Measurements from ENCODE around the gene BCL7B.
"Not testable (repeated sequence)": the region's sequence is repeated elsewhere in the genome, so short reads cannot be mapped to it uniquely, and the experiment has no call there.

BCL7B gene

GRCh38 chr7:73512018-73512780, 45.3 kb downstream of the BCL7B start:
- no peak overlapping the region for H3K9ac ChIP-seq (ENCODE audit: low read depth, low read length)
- no peaks in the 10 kb centered on the region for H3K9me3 ChIP-seq (ENCODE audit: control insufficient read depth, insufficient read depth, low read length)
- H3K36me3 ChIP-seq (ENCODE audit: insufficient read depth, low read length): peaks cover 20% of the 10 kb centered on the region
- no peaks in the 10 kb centered on the region for H3K4me1 ChIP-seq (ENCODE audit: insufficient read depth, low read length)

- no peaks in the 10 kb centered on the region for H3K4me1 ChIP-seq (ENCODE audit: insufficient read depth, low read length)
- peaks cover 31% of the 10 kb centered on the region for H3K36me3 ChIP-seq (ENCODE audit: insufficient read depth, low read length)
- no peaks in the 10 kb centered on the region for H3K9me3 ChIP-seq (ENCODE audit: control insufficient read depth, insufficient read depth, low read length)
- H3K9ac ChIP-seq (ENCODE audit: low read depth, low read length): no peak overlapping the region
Measured at GRCh38 chr7:73509463-73509862, 48.0 kb downstream of the BCL7B start.

DNA sequence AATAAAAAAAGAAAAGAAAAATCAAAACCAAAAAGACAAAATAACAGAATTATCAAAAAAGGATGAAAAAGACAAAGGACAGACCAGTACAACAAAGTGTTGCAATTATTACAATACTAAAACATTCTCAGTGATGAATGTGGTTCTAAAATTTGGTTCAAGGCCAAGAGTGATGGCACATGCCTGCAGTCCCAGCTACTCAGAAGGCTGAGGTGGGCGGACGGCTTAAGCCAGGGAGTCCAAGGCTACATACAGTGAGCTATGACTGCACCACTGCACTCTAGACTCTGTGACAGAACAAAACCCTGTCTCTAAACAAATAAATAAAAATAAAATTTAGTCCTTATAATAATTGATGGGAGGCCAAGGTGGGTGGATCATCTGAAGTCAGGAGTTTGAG, 49.9 kb downstream of the BCL7B start:
- Histone ChIP-seq H3K4me1 (ENCODE audit: insufficient read depth, low read length) (no peaks in the 10 kb centered on the region), H3K36me3 (ENCODE audit: insufficient read depth, low read length) (peaks cover 40% of the 10 kb centered on the region), H3K9me3 (ENCODE audit: control insufficient read depth, insufficient read depth, low read length) (no peaks in the 10 kb centered on the region), H3K9ac (ENCODE audit: low read depth, low read length) (no peak overlapping the region)

- Histone ChIP-seq H3K9me3 (ENCODE audit: control insufficient read depth, insufficient read depth, low read length) (no peaks in the 10 kb centered on the region), H3K9ac (ENCODE audit: low read depth, low read length) (no peak overlapping the region), H3K36me3 (ENCODE audit: insufficient read depth, low read length) (peaks cover 37% of the 10 kb centered on the region), H3K4me1 (ENCODE audit: insufficient read depth, low read length) (no peaks in the 10 kb centered on the region)
Measured at GRCh38 chr7:73504920-73505319, 52.6 kb downstream of the BCL7B start.

- Histone ChIP-seq H3K9ac (ENCODE audit: low read depth, low read length) (no peak overlapping the region), H3K4me1 (ENCODE audit: insufficient read depth, low read length) (no peaks in the 10 kb centered on the region), H3K36me3 (ENCODE audit: insufficient read depth, low read length) (peaks cover 42% of the 10 kb centered on the region), H3K9me3 (ENCODE audit: control insufficient read depth, insufficient read depth, low read length) (no peaks in the 10 kb centered on the region)
Measured at GRCh38 chr7:73504017-73504416, 53.5 kb downstream of the BCL7B start.

DNA sequence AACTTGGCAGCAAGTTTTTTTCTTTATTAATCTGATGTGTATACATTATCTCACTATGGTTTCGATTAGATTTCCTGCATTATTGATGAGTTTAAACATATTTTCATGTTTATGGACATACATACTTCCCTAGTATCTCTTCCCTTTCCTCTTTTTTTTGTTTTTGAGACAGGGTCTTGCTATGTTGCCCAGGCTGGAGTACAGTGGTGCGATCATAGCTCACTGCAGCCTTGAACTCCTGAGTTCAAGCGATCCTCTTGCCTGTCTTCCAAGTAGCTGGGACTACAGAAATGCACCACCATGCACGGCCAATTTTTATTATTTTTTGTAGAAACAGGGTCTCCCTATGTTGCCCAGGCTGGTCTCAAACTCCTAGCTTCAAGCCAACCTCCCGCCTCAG, 54.3 kb downstream of the BCL7B start:
- H3K36me3 ChIP-seq (ENCODE audit: insufficient read depth, low read length): peaks cover 41% of the 10 kb centered on the region
- no peaks in the 10 kb centered on the region for H3K4me1 ChIP-seq (ENCODE audit: insufficient read depth, low read length)

GRCh38 chr7:73496626-73497025, 60.9 kb downstream of the BCL7B start:
- Histone ChIP-seq H3K9me3 (ENCODE audit: control insufficient read depth, insufficient read depth, low read length) (no peaks in the 10 kb centered on the region), H3K4me1 (ENCODE audit: insufficient read depth, low read length) (no peaks in the 10 kb centered on the region), H3K9ac (ENCODE audit: low read depth, low read length) (no peak overlapping the region), H3K36me3 (ENCODE audit: insufficient read depth, low read length) (peaks cover 49% of the 10 kb centered on the region)

More for the DNA sequence above, 54.3 kb downstream of the BCL7B start:
- no peak overlapping the region for H3K9ac ChIP-seq (ENCODE audit: low read depth, low read length)
- H3K9me3 ChIP-seq (ENCODE audit: control insufficient read depth, insufficient read depth, low read length): no peaks in the 10 kb centered on the region

DNA sequence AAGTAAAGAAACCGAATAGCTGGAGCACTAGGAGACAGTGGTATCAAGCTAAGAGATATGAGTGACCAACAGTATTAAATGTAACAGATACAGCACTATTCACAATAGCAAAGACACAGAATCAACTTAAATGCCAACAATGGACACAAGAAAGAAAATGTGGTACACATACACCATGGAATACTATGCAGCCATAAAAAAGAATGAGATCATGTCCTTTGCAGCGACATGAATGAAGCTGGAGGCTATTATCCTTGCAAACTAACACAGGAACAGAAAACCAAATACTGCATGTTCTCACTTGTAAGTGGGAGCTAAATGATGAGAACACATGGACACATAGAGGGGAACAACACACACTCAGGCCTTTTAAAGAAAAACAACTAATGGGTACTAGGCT, 62.0 kb downstream of the BCL7B start:
- not testable (repeated sequence) for H3K4me1 ChIP-seq (ENCODE audit: insufficient read depth, low read length); H3K9me3 ChIP-seq (ENCODE audit: control insufficient read depth, insufficient read depth, low read length); H3K9ac ChIP-seq (ENCODE audit: low read depth, low read length)
- H3K36me3 ChIP-seq (ENCODE audit: insufficient read depth, low read length): peaks cover 49% of the 10 kb centered on the region

- Histone ChIP-seq H3K9me3 (ENCODE audit: control insufficient read depth, insufficient read depth, low read length) (no peaks in the 10 kb centered on the region), H3K36me3 (ENCODE audit: insufficient read depth, low read length) (peaks cover 27% of the 10 kb centered on the region), H3K4me1 (ENCODE audit: insufficient read depth, low read length) (no peaks in the 10 kb centered on the region), H3K9ac (ENCODE audit: low read depth, low read length) (no peak overlapping the region)
Measured at GRCh38 chr7:73489976-73490375, 67.5 kb downstream of the BCL7B start.

DNA sequence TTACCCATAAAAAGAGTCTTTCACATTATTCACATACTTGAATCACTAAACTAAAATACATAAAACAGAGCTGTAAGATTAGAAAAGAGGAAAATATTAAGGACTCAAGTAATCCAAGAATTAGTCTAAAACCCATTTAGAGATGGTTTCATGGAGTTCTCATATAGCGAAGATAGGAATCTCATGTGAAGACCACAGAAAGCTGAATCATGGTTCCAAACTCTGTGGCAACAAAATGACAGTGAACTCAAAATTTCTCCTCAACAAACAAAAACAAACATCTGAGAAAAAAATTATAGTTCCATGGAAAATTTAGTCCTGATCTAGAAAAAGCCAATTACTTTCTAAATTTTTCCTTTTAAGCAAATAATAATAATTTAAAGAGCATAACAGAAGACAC, 70.0 kb downstream of the BCL7B start:
- H3K9me3 ChIP-seq (ENCODE audit: control insufficient read depth, insufficient read depth, low read length): no peaks in the 10 kb centered on the region
- no peaks in the 10 kb centered on the region; the same call in 1 of the 2 replicates for H3K4me1 ChIP-seq (ENCODE audit: insufficient read depth, low read length)
- H3K36me3 ChIP-seq (ENCODE audit: insufficient read depth, low read length): peaks cover 22% of the 10 kb centered on the region
- H3K9ac ChIP-seq (ENCODE audit: low read depth, low read length): no peak overlapping the region

Data from ES-I3 (cell line).